ENCODE results near the gene ECT2.

The ECT2 gene

GRCh38 chr3:172836390-172836997, 86.0 kb downstream of the ECT2 start:
- Histone ChIP-seq H3K27me3 (ENCODE audit: insufficient read depth, low read length) (peaks cover 14% of the 10 kb centered on the region), H3K36me3 (ENCODE audit: insufficient read depth, low read length) (no peaks in the 10 kb centered on the region), H3K4me1 (ENCODE audit: control insufficient read depth, insufficient read depth, low read length, unreplicated experiment) (no peaks in the 10 kb centered on the region), H3K79me2 (ENCODE audit: control insufficient read depth, insufficient read depth, low read length, unreplicated experiment) (no peaks in the 10 kb centered on the region), H3K27ac (ENCODE audit: low read depth, low read length) (no peak overlapping the region), H3K4me3 (ENCODE audit: low read depth, low read length) (no peak overlapping the region), H2AFZ (ENCODE audit: low read length, unreplicated experiment) (no peak overlapping the region)

- Histone ChIP-seq H2AFZ (ENCODE audit: low read length, unreplicated experiment) (no peak overlapping the region), H3K79me2 (ENCODE audit: control insufficient read depth, insufficient read depth, low read length, unreplicated experiment) (no peaks in the 10 kb centered on the region), H3K27ac (ENCODE audit: low read depth, low read length) (no peak overlapping the region), H3K27me3 (ENCODE audit: insufficient read depth, low read length) (peaks cover 33% of the 10 kb centered on the region), H3K36me3 (ENCODE audit: insufficient read depth, low read length) (no peaks in the 10 kb centered on the region), H3K4me1 (ENCODE audit: control insufficient read depth, insufficient read depth, low read length, unreplicated experiment) (no peaks in the 10 kb centered on the region), H3K4me3 (ENCODE audit: low read depth, low read length) (no peak overlapping the region)
Measured at GRCh38 chr3:172839679-172840078, 89.2 kb downstream of the ECT2 start.

- no peak overlapping the region for H3K4me3 ChIP-seq (ENCODE audit: low read depth, low read length)
- H3K27ac ChIP-seq (ENCODE audit: low read depth, low read length): no peak overlapping the region
- no peaks in the 10 kb centered on the region for H3K4me1 ChIP-seq (ENCODE audit: control insufficient read depth, insufficient read depth, low read length, unreplicated experiment)
- no peaks in the 10 kb centered on the region for H3K36me3 ChIP-seq (ENCODE audit: insufficient read depth, low read length)
- H3K79me2 ChIP-seq (ENCODE audit: control insufficient read depth, insufficient read depth, low read length, unreplicated experiment): no peaks in the 10 kb centered on the region
- peaks cover 38% of the 10 kb centered on the region for H3K27me3 ChIP-seq (ENCODE audit: insufficient read depth, low read length)
- no peak overlapping the region for H2AFZ ChIP-seq (ENCODE audit: low read length, unreplicated experiment)
Measured at GRCh38 chr3:172840463-172840862, 89.9 kb downstream of the ECT2 start.

GRCh38 chr3:172840913-172841312, 90.4 kb downstream of the ECT2 start:
- no peaks in the 10 kb centered on the region for H3K36me3 ChIP-seq (ENCODE audit: insufficient read depth, low read length)
- H3K27me3 ChIP-seq (ENCODE audit: insufficient read depth, low read length): peaks cover 38% of the 10 kb centered on the region
- H3K4me3 ChIP-seq (ENCODE audit: low read depth, low read length): no peak overlapping the region
- peaks cover under 1% of the 10 kb centered on the region for H3K4me1 ChIP-seq (ENCODE audit: control insufficient read depth, insufficient read depth, low read length, unreplicated experiment)
- H2AFZ ChIP-seq (ENCODE audit: low read length, unreplicated experiment): no peak overlapping the region
- H3K27ac ChIP-seq (ENCODE audit: low read depth, low read length): no peak overlapping the region
- H3K79me2 ChIP-seq (ENCODE audit: control insufficient read depth, insufficient read depth, low read length, unreplicated experiment): no peaks in the 10 kb centered on the region

- H2AFZ ChIP-seq (ENCODE audit: low read length, unreplicated experiment): no peak overlapping the region
- peaks cover 35% of the 10 kb centered on the region for H3K4me1 ChIP-seq (ENCODE audit: control insufficient read depth, insufficient read depth, low read length, unreplicated experiment)
- no peak overlapping the region for H3K4me3 ChIP-seq (ENCODE audit: low read depth, low read length)
- H3K27me3 ChIP-seq (ENCODE audit: insufficient read depth, low read length): peaks cover 29% of the 10 kb centered on the region
- no peak overlapping the region for H3K27ac ChIP-seq (ENCODE audit: low read depth, low read length)
- H3K79me2 ChIP-seq (ENCODE audit: control insufficient read depth, insufficient read depth, low read length, unreplicated experiment): no peaks in the 10 kb centered on the region
- no peaks in the 10 kb centered on the region for H3K36me3 ChIP-seq (ENCODE audit: insufficient read depth, low read length)
Measured at GRCh38 chr3:172844428-172844827, 93.9 kb downstream of the ECT2 start.

GRCh38 chr3:172846103-172846561, 95.6 kb downstream of the ECT2 start:
- H3K79me2 ChIP-seq (ENCODE audit: control insufficient read depth, insufficient read depth, low read length, unreplicated experiment): no peaks in the 10 kb centered on the region
- H3K4me1 ChIP-seq (ENCODE audit: control insufficient read depth, insufficient read depth, low read length, unreplicated experiment): peaks cover 41% of the 10 kb centered on the region
- H3K27ac ChIP-seq (ENCODE audit: low read depth, low read length): peak overlapping the region; percentile 0; the same call in 1 of the 2 replicates
- no peaks in the 10 kb centered on the region for H3K36me3 ChIP-seq (ENCODE audit: insufficient read depth, low read length)
- H3K27me3 ChIP-seq (ENCODE audit: insufficient read depth, low read length): peaks cover 28% of the 10 kb centered on the region
- no peak overlapping the region for H2AFZ ChIP-seq (ENCODE audit: low read length, unreplicated experiment)
- H3K4me3 ChIP-seq (ENCODE audit: low read depth, low read length): no peak overlapping the region

- peaks cover 25% of the 10 kb centered on the region for H3K27me3 ChIP-seq (ENCODE audit: insufficient read depth, low read length)
- no peaks in the 10 kb centered on the region for H3K36me3 ChIP-seq (ENCODE audit: insufficient read depth, low read length)
- H3K4me3 ChIP-seq (ENCODE audit: low read depth, low read length): no peak overlapping the region
- no peak overlapping the region for H2AFZ ChIP-seq (ENCODE audit: low read length, unreplicated experiment)
- H3K27ac ChIP-seq (ENCODE audit: low read depth, low read length): peak overlapping the region; percentile 0; the same call in 1 of the 2 replicates
- H3K4me1 ChIP-seq (ENCODE audit: control insufficient read depth, insufficient read depth, low read length, unreplicated experiment): peaks cover 41% of the 10 kb centered on the region
- H3K79me2 ChIP-seq (ENCODE audit: control insufficient read depth, insufficient read depth, low read length, unreplicated experiment): no peaks in the 10 kb centered on the region
Measured at GRCh38 chr3:172846706-172847105, 96.2 kb downstream of the ECT2 start.

- Histone ChIP-seq H3K27me3 (ENCODE audit: insufficient read depth, low read length) (peaks cover 26% of the 10 kb centered on the region), H3K4me3 (ENCODE audit: low read depth, low read length) (no peak overlapping the region), H3K79me2 (ENCODE audit: control insufficient read depth, insufficient read depth, low read length, unreplicated experiment) (no peaks in the 10 kb centered on the region), H2AFZ (ENCODE audit: low read length, unreplicated experiment) (no peak overlapping the region), H3K4me1 (ENCODE audit: control insufficient read depth, insufficient read depth, low read length, unreplicated experiment) (peaks cover 41% of the 10 kb centered on the region), H3K36me3 (ENCODE audit: insufficient read depth, low read length) (no peaks in the 10 kb centered on the region), H3K27ac (ENCODE audit: low read depth, low read length) (no peak overlapping the region)
Measured at GRCh38 chr3:172847292-172847691, 96.8 kb downstream of the ECT2 start.

- no peaks in the 10 kb centered on the region for H3K36me3 ChIP-seq (ENCODE audit: insufficient read depth, low read length)
- H3K79me2 ChIP-seq (ENCODE audit: control insufficient read depth, insufficient read depth, low read length, unreplicated experiment): no peaks in the 10 kb centered on the region
- no peak overlapping the region for H2AFZ ChIP-seq (ENCODE audit: low read length, unreplicated experiment)
- no peak overlapping the region for H3K4me3 ChIP-seq (ENCODE audit: low read depth, low read length)
- H3K27me3 ChIP-seq (ENCODE audit: insufficient read depth, low read length): peaks cover 21% of the 10 kb centered on the region
- peaks cover 47% of the 10 kb centered on the region for H3K4me1 ChIP-seq (ENCODE audit: control insufficient read depth, insufficient read depth, low read length, unreplicated experiment)
- peak overlapping the region; percentile 22; the same call in 1 of the 2 replicates for H3K27ac ChIP-seq (ENCODE audit: low read depth, low read length)
Measured at GRCh38 chr3:172848910-172849309, 98.4 kb downstream of the ECT2 start.

- Histone ChIP-seq H3K4me3 (ENCODE audit: low read depth, low read length) (no peak overlapping the region), H3K4me1 (ENCODE audit: control insufficient read depth, insufficient read depth, low read length, unreplicated experiment) (peaks cover 43% of the 10 kb centered on the region), H3K27me3 (ENCODE audit: insufficient read depth, low read length) (peaks cover 11% of the 10 kb centered on the region), H3K27ac (ENCODE audit: low read depth, low read length) (no peak overlapping the region), H3K36me3 (ENCODE audit: insufficient read depth, low read length) (no peaks in the 10 kb centered on the region), H3K79me2 (ENCODE audit: control insufficient read depth, insufficient read depth, low read length, unreplicated experiment) (no peaks in the 10 kb centered on the region), H2AFZ (ENCODE audit: low read length, unreplicated experiment) (no peak overlapping the region)
Measured at GRCh38 chr3:172853005-172853404, 102.5 kb downstream of the ECT2 start.

GRCh38 chr3:172853921-172854666, 103.6 kb downstream of the ECT2 start:
- H2AFZ ChIP-seq (ENCODE audit: low read length, unreplicated experiment): no peak overlapping the region
- peaks cover 43% of the 10 kb centered on the region for H3K4me1 ChIP-seq (ENCODE audit: control insufficient read depth, insufficient read depth, low read length, unreplicated experiment)
- H3K4me3 ChIP-seq (ENCODE audit: low read depth, low read length): no peak overlapping the region
- no peaks in the 10 kb centered on the region for H3K36me3 ChIP-seq (ENCODE audit: insufficient read depth, low read length)
- H3K27ac ChIP-seq (ENCODE audit: low read depth, low read length): no peak overlapping the region
- H3K27me3 ChIP-seq (ENCODE audit: insufficient read depth, low read length): peaks cover 11% of the 10 kb centered on the region
- no peaks in the 10 kb centered on the region for H3K79me2 ChIP-seq (ENCODE audit: control insufficient read depth, insufficient read depth, low read length, unreplicated experiment)
